Measurements from ENCODE around the gene RNF17.

DNA sequence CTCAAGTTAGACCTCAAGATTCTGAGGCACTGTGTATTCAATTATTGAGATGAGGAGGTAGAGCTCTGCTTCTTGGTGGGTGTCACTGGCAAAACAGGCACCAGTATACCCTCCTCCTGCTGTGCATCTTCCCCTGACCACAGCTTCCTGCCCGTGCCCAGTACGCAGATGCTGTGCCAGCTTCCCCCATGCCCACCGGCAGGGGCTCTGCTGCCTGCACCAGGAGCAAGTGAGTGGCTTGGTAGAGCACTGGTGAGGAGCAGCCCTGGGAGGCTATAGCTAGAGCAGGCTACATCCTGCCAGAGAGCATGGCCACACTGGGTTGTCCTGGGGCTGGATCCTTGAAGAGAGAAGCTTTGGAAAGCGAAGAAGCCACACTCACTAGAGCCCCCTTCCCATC is 21.0 kb upstream of the RNF17 start:
- TF ChIP-seq POLR2A (IDR thresholded peaks at IDR 0.05) (no peak), EP300 (IDR thresholded peaks at IDR 0.05) (no peak)
- TF ChIP-seq, protein P1, sequence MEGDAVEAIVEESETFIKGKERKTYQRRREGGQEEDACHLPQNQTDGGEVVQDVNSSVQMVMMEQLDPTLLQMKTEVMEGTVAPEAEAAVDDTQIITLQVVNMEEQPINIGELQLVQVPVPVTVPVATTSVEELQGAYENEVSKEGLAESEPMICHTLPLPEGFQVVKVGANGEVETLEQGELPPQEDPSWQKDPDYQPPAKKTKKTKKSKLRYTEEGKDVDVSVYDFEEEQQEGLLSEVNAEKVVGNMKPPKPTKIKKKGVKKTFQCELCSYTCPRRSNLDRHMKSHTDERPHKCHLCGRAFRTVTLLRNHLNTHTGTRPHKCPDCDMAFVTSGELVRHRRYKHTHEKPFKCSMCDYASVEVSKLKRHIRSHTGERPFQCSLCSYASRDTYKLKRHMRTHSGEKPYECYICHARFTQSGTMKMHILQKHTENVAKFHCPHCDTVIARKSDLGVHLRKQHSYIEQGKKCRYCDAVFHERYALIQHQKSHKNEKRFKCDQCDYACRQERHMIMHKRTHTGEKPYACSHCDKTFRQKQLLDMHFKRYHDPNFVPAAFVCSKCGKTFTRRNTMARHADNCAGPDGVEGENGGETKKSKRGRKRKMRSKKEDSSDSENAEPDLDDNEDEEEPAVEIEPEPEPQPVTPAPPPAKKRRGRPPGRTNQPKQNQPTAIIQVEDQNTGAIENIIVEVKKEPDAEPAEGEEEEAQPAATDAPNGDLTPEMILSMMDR (IDR thresholded peaks at IDR 0.05) = no peak
